ENCODE results near the gene NFKBIB.
A peak's percentile ranks its signal among the peaks of the same experiment; 100 is the strongest.
"Not testable (repeated sequence)": the region's sequence is repeated elsewhere in the genome, so short reads cannot be mapped to it uniquely, and the experiment has no call there.

Gene NFKBIB, protein sequence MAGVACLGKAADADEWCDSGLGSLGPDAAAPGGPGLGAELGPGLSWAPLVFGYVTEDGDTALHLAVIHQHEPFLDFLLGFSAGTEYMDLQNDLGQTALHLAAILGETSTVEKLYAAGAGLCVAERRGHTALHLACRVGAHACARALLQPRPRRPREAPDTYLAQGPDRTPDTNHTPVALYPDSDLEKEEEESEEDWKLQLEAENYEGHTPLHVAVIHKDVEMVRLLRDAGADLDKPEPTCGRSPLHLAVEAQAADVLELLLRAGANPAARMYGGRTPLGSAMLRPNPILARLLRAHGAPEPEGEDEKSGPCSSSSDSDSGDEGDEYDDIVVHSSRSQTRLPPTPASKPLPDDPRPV

DNA sequence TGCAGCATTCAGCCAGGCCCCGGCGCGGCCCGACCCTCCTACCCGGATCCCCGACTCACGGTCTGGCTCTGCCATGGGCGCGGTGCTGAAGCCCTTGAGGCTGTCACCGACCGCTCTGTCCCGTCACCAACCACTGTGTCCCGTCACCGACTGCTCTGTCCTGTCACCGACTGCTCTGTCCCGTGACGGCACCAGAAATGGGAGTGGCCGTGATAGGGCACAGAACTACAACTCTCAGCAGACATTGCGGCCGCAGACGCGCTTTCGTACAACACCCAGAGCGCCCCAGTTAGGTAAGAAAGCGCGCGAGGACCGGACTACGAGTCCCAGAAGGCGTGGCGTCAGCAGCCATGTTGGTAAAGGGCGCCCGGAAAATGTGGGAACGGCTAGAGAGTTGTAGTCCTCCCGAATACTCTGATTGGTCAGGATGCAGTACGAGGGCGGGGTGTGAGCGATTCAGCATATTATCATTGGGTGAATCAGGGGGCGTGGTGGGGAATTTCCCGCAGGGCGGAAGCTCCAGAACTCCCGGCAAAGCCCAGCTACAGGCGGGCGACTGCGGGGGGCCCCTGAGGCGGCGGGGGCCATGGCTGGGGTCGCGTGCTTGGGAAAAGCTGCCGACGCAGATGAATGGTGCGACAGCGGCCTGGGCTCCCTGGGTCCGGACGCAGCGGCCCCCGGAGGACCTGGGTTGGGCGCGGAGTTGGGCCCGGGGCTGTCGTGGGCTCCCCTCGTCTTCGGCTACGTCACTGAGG, at the start of gene NFKBIB, which contains the start of gene SIRT2:
Gene NFKBIB (plus strand): TSS at position 523 of the 755 bp plus-strand sequence. CDS start 64 bp downstream, at position 587.
Gene SIRT2 (minus strand): TSS at position 172 of the 755 bp plus-strand sequence. CDS start 97 bp downstream, at position 75.
- FAIRE-seq, result peak; percentile 99

DNA sequence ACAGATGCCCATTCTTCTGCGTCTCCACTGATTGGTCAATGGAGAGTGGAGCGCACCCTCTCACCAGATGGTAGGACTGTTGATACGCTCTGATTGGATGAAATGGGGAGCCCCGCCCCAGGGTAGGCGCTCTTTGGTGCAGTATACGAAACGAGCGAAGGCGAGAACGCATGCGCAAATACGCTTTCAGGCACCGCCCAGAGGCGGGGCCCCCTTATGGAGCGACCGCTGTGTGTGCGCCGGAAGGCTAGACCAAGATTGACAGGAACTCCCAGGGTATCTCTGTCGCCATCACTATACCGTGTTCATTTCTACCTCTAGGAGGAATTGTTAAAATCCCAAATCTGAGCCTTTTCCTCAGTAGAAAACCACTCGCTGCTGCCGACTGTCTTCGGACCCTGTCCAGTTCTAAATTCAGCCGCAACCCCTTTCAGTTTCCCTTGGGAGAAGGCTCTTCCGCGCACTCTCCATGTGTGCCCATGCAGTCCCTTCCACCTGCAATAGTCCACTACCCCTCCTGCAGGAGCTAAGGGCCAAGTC, 49.3 kb upstream of the NFKBIB start:
- peak; percentile 100 for FAIRE-seq

DNA sequence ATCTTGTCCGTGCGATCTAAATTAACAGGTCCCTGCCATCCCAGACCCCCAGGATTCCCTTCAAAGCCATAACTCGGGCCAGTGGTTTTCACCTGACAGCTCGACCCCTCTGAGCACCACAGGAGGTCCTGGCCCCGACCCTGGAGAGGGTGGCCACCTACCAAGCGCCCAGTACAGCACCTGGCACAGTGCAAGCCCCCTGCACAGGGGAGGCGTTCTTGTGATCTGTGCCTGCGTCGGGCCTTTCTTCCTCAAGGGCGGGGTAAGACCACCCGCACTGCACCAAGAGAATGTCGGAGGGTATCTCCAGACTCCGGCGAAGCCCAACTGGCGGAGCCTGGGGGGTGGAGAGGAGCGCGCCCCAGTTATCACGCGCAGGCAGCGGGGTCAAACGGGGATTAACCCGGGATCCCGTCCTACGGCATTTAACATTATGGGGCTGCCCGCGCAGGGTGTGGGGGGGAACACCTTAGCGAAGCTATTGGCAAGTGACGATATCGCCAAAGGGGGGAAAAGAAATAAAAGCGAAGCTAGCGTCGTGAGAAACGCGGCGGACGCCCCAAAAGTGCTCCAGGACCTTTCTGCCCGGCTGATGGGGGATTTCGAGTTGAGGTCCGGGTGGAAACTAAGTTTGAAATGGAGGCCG, 48.7 kb upstream of the NFKBIB start:
- FAIRE-seq, result no peak

DNA sequence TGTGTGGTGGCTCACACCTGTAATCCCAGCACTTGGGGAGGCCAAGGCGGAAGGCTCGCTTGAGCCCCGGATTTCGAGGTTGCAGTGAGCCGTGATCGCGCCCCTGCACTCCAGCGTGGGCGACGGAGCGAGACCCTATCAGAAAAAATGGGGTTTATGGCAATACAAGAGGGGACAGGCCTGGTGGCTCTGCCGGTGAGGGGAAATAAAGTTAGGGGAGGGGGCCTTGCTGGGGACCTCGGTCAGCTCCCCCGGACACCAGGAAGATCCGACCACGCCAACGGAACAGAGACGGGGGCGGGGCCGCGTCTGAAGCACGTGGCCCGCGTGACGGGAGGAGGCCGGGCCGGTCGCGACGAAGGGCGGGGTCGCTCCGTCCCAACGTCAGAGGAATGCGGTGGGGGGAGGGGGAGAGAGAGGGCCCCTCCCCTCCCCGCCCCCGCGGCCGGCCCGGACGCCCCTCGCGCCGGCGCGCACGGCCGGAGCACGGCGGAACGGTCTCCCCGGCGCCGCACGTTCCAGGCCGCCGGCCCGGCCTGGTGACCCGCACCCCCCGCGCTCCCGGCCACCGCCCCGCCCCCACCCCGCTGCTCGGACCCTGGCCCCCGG, 48.0 kb upstream of the NFKBIB start:
- no peak for FAIRE-seq

DNA sequence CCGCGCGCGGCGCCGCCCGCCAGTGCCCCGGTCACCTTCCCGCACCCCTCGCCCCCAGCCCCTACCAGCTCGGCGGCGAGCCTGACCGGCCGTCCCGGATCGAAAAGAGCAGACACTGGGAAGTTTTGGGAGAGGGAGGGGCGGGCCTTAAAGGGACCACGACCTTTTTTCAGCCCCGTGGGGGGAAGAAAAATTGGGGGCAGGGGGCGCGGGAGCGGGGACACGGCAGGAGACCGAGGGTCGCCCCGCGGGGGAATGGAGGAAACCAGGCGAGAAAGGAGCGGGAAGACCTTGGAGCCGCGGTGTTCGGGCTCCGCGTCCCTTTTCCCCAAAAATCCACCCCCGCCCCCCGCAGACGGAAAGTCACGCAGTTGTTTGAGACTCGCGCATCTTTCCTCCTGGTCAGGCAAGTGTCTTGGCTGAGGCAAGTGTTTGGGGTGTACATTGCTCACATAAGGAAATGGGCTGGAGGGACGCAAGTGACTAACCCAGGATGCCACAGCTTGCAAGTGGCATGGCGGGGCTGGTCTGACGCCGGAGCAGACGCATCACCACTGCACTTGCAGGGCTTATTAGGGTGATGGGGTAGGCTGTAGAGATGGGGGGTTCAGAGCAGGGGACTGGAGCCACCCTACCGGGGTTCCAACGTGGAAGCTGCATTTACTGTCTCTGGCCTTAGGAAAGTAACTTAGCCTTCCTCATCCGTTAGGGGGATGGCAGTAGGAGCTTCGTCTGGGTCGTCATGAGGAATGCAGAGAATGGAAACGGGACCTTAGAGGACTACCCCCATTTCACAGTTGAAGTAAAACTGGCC, 47.3 kb upstream of the NFKBIB start:
- FAIRE-seq, result no peak

DNA sequence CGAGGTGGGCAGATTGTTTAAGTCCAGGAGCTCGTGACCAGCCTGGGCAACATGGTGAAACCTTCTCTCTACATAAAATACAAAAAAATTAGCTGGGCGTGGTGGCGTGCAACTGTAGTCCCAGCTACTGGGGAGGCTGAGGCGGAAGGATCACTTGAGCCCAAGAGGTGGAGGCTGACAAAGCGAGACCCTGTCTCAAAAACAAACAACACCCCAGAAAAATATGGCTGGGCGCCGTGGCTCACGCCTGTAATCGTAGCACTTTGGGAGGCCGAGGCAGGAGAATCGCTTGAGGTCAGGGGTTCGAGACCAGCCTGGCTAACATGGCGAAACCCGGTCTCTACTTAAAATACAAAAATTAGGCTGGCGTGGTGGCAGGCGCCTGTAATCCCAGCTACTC, 46.6 kb upstream of the NFKBIB start:
- FAIRE-seq, result no peak

DNA sequence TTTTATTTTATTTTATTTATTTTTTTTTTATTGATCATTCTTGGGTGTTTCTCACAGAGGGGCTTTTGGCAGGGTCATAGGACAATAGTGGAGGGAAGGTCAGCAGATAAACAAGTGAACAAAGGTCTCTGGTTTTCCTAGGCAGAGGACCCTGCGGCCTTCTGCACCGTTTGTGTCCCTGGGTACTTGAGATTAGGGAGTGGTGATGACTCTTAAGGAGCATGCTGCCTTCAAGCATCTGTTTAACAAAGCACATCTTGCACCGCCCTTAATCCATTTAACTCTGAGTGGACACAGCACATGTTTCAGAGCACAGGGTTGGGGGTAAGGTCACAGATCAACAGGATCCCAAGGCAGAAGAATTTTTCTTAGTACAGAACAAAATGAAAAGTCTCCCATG, 44.8 kb upstream of the NFKBIB start:
- not testable (repeated sequence) for FAIRE-seq

DNA sequence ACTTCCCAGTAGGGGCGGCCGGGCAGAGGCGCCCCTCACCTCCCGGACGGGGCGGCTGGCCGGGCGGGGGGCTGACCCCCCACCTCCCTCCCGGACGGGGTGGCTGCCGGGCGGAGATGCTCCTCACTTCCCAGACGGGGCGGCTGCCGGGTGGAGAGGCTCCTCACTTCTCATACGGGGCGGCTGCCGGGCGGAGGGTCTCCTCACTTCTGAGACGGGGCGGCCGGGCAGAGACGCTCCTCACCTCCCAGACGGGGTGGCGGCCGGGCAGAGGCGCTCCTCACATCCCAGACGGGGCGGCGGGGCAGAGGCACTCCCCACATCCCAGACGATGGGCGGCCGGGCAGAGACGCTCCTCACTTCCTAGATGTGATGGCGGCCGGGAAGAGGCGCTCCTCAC, 44.0 kb upstream of the NFKBIB start:
- not testable (repeated sequence) for FAIRE-seq

DNA sequence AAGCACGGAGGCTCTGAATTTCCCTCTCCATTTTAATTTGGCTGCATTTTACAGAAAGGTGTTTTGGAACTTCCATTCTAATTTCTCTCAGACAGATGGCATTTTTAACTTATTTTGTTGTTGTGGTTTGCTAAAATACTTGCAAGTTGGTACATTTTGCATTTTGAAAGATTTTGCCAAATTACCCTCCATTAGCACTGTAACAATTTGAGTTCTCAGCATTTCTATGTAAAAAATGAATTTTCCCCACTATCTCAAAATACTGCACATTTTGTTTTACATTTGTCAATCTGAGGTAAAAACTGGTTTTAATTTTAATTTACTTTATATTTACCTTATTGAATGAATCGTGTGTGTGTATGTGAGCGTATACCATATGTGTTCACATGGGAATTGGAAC, 43.0 kb upstream of the NFKBIB start:
- no peak for FAIRE-seq

DNA sequence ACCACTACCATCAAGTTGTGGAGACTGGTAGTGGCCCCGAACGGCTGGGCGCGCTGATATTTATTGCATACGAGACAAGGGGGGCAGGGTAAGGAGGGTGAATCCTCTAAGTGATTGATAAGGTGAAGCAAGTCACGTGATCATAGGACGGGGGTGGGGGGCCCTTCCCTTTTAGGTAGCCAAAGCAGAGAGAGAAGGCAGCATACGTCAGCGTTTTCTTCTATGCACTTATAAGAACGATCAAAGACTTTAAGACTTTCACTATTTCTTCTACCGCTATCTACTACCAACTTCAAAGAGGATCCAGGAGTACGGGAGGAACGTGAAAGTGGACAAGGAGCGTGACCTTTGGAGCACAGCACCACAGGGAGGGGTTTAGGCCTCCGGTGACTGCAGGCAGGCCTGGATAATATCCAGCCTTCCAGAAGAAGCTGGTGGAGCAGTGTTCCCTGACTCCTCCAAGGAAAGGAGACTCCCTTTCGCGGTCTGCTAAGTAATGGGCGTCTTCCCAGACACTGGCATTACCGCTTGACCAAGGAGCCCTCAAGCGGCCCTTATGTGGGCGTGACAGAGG, 40.1 kb upstream of the NFKBIB start:
- not testable (repeated sequence) for FAIRE-seq

DNA sequence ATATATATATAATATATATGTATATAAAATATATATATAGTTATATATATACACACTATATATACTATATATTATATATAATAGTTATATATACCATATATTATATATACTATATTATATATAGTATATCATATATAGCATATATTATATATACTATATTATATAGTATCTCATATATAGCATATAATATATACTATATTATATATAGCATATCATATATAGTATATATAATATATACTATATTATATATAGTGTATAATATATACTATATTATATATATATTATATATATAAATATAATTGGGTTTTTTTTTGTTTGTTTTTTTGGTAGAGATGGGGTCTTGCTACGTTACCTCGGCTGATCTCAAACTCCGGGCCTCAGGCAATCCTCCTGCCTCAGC, 38.4 kb upstream of the NFKBIB start:
- peak; percentile 97 for FAIRE-seq

DNA sequence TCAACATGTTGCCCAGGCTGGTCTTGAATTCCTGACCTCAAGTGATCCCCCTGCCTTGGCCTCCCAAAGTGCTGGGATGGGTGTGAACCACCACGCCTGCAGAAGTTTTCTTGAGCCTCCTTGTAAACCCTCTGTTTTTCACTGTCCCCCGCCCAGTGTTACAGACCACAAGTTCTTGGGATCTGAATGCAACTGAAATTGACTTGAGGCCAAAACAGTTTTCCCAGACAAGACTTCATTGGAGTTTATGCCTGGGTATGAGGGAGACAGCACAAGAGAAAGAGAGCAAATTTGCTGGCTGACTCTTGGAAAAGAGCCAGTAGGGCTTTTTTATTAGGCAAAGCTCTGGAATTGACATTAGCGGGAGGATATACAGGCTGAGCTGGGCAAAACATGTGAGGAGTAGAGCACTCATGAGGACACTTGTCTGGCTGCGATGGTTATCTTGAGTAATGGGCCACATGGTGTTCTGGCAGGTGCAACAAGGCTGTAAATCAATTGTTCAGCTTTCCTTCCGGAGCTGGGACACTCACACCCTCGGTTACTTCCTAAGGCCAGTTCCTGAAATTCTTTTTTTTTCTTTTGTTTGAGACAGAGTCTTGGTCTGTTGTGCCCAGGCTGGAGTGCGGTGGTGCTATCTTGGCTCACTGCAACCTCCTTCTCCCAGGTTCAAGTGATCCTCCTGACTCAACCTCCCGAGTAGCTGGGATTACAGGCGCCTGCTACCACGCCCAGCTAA, 37.3 kb upstream of the NFKBIB start:
- FAIRE-seq, result no peak

DNA sequence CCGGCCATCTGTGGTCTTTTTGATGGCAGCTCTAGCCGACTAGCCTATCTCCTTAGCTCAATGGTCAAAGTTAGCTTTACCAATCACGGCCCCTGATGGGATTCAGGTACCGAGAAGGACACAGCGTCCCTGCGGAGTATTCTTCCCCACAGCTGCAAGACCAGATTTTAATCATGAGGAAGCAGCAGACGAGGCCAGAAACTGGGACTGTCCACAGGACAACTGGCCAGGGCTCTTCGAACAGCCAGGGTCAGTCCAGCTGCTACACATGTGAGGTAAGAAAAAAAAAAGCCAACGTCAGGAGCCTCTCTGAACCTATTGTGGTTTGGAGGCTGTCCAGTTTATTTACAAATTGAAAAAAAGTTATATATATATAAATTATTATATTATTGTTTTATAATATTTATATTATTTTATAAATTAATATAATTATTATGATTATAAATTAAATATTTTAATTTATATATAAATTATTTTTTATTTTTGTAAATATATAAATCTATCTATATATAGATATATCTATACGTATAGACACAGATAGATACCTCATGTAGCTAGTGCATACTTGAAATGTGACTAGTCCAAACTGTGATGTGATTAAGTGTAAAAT, 32.5 kb upstream of the NFKBIB start:
- peak; percentile 94 for FAIRE-seq

DNA sequence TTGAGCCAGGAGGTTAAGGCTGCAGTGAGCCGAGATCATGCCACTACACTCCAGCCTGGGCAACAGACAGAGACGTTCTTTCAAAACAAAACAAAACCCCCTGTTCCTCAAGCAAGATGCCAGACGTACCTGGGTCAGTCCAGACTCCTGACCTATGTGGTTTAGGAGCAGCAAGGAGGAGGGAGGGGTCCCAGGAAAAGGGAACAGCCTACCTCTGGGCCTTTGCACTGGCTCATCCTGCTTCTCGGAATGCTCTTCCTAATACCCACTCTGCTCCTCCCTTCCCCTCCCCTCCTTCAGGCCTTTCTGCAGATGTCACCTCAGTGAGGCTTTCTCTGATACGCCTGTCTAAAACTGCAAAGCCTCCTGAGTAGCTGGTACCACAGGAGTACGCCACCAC, 31.2 kb upstream of the NFKBIB start:
- no peak for FAIRE-seq

DNA sequence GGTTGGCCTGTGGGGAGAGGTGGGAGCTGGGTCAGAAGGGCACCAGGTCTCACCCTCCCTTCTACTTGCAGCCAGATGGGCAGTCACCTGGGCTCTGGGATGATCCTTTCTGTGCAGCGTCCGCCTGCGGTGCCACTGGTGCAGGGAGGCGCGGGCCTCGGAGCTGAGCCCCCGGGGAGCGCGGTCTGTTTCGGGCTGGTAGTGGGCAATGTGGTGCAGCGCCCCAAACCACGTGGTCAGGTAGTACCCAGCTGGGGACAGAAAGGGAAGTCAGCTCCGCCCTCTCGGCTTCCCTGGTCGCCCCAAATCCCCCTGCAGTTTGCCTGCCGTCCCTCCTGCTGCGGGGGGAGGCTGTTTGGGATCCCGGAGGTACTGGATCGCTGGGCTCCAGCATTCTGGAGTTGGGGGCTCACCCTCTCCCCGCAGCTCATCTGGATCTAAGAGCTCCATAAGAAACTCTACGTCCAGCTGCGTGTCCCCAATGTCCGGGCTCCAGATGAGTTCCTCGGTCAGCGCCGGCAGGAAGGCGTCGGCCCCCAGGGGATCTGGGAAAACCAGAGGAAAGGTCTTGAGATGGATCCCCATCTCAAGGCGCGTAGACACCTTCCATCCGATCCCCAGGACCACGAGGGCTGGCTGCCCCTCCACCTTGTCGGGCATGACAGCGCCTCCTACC, 30.5 kb upstream of the NFKBIB start:
- no peak for FAIRE-seq

DNA sequence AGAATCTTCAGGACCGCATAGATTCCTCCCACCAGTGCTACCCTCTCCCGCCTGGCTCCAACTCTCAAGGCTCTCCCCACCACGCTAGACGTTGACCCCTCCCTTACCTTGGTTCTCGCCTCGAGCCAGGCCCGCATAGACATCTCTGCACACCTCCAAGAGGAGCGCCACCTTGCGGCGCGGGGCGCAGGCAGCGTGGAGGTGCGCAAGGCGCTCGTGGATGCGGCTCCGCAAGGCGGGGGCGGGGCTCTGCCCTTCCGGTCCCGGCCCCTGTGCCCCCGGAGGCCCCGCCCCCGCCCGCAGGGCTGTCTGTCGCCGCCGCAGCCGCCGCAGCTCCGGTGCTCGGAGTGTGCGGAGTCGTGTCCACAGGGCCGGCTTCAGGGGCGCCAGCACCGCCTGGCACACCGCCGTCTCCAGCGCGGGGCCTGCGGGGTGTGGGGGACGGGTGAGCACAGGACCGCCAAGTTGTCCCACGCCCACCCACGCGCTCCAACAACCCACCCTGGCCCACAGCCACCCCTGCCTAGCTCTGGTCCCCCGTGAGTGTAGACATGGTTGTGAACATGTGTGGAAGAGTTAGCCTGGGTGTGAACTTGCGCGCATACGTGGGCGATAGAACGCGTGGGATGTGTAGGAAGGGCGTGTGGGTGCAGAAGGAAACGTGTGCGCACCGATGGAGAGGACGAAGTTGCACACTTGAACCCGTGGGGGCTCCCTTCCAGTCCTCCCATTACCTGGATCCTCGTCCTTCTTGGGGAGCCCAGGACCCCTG, 29.7 kb upstream of the NFKBIB start:
- FAIRE-seq, result no peak

DNA sequence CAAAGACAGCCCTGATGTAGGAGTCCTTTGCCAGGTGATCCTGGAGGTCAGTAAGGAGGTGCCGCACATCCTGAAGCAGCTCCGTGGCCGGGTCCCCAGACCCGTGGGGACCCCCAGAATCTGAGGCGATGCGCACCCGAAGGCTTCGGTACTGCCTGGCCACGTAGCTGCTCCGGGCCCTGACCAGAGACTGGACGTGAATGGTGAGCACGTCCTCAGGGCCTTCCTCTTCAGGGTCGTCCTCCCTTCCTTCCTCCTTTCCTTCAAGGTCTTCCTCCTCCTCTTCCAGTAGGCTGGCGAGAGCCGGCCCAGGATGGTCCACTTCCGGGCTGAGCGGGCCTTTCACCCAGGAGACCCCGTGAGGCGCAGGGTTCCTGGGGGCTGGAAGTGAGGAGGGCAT, 29.2 kb upstream of the NFKBIB start:
- FAIRE-seq, result no peak

DNA sequence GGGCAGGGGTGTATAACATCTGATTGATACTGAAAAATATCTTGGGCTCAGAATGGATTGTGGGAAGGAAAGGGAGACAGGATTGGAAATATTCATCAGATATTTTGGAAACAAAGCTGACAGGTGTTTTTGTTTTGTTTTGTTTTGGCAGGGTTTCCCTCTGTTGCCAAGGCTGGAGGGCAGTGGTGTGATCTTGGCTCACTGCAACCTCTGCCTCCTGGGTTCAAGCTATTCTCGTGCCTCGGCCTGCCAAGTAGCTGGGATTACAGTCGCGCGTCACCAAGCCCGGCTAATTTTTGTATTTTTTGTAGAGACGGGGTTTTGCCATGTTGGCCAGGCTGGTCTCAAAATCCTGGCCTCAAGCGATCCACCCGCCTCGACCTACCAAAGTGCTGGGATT, 26.4 kb upstream of the NFKBIB start:
- not testable (repeated sequence) for FAIRE-seq

All from A204.1 (cell line).